Occipital lobe (tissue), 2 donors: ENCODE data around the gene KCNMB1. TPM values are rescaled to one million over a fixed set of nuclear protein-coding genes. Genes with fewer than 3 reads are reported as not detected.

Experiments
- DNase-seq: peaks from one replicate; lab custom pipeline; 2025; lab: John Stamatoyannopoulos, UW
- total RNA-seq: library from RNA; depleted of rRNA; stranded (reverse); fragments of >200 nt; gene quantifications from one replicate; pipeline ENCODE4 v1.2.3, GENCODE V29; 2014

The KCNMB1 gene
- total RNA-seq, 1 donor from 2014 or later: 0.16 TPM

DNA sequence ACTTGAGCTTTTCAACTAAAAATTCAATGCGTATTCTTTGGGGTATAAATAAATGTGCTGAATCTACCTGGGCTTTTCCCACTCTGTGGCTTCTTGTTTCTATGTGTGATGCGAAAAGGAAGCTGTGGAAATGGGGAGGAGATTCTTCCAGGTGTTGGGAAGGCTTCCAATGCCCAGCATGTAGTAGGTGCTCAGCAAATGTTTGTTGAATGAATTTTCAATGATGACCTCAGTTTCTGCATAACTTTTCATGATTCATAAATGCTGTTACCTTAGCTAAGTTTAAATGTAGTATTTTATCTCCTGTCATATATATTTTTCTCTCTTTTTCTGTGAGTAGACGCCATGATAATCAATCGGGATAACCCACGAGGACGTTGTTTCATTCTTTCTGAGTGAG lies 25.6 kb upstream of the KCNMB1 start:
- no peak for DNase-seq

DNA sequence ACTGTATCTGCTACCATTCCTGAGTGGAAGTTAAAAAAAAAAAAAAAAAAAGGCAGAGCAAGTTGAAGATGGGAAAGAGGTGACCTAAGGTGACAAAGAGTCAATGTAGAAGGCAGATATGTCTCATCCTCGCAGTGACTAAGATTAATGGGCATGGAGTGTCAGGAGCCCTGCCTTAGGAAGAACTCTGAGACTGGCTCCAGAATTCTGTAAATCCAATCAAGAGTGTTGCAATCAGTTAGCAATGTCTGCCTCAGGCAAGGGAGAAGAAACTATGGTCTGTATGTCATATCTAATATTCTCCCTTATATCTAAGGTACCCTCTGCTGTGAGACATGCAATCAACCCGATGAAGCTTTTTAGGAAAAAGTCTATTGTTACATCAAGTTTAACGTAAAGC lies 24.7 kb upstream of the KCNMB1 start:
- DNase-seq: no peak

DNA sequence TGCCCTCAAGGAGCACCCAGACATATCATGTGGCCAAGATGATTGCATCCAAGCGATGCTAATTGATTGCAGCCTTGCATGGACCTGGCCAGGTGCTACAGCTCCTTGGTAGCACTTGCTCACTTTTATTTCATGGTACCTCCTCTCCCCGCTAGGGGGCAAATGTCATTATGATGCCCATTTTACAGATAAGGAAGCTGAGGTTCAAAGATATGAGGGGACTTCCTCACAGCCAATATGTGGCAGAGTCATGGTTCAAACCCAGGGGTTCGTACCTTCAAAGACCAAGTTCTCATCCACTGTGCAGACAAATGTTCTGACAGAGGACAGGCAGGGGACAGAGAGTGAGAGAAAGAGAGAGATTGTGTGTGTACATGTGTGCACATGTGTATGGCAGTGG lies 21.9 kb upstream of the KCNMB1 start:
- no peak for DNase-seq

DNA sequence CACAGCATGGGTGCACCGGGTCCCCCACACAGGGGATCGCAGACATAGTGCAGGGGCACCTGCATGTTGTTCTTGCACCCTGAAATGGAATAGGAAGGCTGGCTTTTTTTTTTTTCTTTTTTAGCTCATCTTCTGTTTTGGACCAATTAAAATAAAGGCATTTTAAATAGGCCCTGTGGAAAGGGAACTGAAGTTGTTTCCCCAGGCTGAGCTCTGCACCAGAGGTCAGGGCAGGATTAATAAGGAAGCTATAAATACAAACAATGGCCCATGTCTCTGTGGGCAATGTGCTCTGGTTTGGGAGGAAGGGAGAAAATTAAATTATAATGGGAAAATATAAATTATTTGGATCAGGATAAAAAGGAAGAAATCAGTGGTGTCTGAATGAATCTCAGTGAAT lies 21.2 kb upstream of the KCNMB1 start:
- DNase-seq: no peak

DNA sequence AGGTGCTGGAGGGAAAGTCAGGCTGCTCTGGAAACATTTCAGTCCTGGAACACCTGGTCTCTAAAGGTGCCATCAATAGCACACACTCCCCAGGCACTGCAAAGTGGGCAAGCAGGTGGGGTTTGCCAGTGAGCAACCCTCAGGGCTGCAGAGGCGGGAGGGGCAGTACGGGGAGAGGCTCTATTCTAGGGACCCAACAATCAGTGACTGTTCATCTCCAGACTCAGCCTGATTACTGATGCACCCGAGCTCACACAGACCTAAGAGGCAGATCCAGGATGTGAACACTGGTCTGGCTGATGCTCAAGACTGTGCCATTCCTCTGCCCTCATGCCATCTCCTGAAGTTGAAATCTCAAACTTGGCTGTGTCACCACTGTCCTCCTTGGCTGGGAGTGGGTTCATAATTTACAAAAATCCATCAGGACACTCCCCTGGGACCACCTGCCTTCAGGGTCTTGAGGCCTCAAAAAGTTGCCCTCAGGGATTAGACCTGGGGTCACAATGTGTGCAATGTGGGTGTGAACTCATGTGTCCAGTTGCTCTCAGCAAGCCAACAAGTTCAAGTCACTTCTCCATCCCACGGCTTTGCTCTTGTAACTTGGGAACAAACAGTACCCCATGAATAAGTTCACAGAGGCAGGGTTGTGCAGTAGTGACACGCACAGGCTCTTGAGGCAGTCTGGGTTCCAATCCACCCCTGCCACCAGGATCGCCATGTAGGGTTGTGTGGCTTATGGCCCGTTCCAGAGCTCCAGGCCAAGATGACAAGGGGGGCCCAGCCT lies 19.9 kb upstream of the KCNMB1 start:
- no peak for DNase-seq

DNA sequence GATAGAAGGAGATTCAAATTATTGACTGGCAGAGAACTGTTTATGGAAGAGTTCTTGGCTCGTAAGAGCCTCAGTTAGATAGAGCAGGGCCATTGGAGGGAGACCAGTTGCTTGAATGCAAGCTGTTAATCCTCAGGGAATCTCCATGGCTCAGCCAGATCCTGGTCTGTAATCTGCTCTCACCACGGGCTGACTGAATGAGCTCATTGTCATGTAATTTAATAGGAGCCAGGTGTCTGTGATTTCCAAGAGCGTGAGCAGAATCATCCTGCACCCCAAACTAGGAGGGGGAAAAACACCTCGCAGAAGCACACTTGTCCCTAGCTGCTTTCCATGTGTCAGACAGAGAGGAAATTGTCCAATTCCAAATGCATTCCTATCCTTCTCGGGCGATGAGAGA lies 19.1 kb upstream of the KCNMB1 start:
- no peak for DNase-seq

DNA sequence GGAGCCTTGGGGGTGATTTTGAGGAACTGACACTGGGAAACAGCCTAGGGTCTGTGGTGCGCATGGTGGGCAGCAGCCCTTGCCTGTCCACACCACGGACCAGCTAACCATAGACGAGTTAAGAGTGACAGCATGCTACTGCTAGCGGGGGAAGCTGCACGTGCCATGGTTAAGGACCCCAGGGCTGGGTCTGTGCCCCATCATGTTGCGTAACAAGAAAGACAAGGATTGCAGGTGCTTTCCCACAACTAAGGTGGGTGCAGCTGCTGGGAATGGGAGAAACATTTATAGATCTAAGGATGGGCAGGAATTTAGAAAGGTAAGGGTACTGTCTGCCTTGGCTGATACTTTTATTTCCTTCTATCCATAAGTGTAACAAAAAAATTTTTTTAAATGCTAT lies 17.9 kb upstream of the KCNMB1 start:
- DNase-seq: no peak

DNA sequence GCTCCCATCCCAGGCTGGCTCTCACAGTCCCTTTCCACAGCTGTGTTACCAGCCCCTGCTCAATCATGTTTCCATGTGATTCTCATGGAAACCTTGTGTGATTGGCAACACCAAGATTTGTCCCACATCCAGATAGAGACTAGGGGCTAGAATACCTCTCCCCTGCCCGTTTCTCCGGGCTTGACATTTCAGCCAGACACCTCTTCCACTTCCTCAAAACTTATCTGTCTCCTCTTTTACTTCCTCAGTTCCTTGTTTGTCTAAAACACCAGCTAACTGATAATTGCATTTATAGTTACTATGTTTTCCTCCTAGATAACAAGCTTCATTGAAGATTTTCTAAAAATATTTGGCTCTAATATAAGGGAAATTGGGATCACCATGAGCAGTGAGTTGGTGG lies 16.6 kb upstream of the KCNMB1 start:
- DNase-seq: no peak

DNA sequence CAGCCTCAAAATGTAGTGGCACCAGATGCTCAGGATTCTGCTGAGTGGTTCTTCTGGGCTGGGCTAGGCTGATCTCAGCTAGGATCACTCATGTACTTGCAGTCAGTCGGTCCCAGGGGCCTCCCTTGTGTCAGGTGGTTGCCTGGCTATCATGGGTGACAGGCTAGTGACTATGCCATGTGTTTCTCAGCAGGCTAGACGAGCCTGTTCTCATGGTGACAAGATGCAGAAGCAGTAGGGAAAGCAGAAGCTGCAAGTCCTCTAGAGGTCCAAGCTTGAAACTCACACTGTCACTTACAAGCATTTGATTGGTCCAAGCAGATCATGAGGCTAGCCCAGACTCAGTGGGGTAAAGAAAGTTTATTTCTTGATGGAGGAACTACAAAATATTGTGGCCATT lies 15.2 kb upstream of the KCNMB1 start:
- DNase-seq: no peak

DNA sequence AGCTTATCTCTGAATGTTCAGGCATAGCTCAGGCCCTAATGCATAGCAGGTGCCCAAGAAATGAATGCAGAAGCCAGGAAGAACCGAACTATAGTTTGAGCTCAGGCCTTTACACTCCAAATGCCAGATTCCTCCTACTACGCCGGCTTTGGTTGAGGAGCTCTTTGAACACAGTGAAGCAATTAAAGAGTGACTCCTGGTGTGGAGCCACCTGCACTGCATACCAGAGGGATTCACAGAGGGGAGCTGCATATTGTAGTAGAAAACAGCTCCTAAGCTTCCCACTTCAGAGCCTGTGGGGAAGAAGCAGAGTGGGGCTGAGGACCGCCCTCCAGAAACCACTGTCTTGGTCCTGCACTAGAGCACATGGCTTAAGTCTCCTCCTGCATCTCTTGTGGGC lies 14.5 kb upstream of the KCNMB1 start:
- no peak for DNase-seq

DNA sequence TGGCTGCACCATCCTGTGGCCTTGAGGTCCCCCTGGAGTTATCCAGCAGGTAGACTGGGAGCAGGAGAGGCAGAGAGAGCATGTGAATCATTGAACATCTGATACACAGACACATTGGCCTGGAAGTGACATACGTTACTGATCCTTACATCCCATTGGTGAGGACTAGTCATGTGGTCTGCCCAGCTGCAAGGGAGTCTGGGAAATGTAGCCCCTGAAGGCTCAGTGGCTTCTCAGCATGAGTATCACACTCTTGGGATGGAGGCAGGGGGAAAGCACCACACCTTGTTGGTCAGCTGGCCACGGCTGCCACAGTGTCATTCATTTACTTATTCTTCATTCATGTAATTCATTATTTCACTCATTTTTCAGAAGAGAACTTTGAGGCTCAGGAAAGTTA lies 13.3 kb upstream of the KCNMB1 start:
- no peak for DNase-seq

DNA sequence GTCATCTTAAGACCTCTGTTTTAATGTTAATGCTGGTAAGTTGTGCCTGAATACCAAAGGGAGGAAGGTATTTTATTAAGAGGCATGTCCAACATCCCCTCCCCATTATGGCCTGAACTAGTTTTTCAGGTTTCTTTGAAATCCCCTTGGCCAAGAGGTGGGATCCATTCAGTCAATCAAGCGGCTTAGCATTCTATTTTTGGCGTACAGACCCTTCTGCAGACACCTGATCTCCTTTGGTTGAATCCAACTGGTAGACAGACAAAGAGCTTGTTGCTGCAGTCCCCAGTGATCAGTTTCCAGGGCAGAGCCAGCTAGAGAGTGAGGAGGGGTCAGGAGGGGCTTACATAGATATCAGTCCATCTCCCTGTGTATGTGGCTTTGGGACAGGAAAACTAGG lies 7.9 kb upstream of the KCNMB1 start:
- no peak for DNase-seq

DNA sequence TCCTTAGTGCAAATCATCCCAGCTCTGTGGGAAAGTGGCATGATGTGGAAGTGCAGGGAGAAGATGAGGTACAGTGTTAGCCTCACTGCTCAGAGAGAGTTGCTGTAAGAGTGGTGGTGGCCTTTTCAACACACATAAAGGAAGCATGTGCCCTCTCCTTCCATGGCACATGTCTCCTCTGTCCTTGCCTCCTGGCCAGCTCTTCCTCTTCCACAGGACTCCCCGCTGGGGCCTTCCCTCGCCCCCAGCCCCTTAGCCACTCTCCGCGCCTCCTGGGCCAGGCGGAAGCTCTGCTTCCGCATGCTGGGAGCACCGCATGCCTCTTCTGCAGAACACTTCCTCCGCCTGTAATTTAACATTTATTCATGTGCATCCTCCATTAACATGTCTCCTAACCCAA lies 4.8 kb upstream of the KCNMB1 start:
- DNase-seq: no peak

DNA sequence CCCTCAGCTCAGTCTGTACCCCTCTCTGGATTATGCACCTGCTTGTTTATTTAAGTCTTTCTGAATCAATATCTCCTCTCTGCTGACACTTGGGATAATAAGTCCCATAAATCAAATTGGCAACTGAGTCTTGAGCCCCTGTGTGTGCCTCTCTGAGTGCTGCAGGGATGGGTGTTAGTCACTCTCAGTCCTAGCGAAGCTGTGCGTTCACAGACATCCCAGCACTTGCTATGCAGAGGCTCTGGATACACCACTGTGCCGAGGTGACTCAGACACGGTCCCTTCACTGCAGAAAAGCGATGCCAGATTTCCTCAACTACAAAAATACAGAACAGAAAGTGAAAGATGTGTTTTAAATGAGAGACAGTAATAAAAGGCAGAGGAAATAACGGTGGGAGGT lies 4.1 kb upstream of the KCNMB1 start:
- DNase-seq: no peak

DNA sequence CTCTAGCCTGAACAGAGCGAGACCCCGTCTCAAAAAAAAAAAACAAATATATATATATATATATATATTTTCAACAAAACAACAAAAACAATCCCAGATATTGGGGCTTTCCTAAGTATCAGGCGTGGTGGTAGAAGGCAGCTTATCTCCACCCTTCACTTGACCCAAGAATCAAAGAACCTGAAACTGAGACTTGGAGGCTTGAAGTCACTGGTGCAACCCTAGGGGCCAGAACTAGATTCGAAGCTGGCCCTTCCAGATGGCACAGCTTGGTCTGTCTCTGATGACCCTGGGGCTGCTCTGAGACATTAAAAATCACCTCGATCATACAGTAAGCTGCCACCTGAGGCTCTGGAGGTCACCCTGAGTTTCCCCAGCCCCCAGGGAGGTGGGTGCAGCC lies 1.3 kb upstream of the KCNMB1 start:
- no peak for DNase-seq

DNA sequence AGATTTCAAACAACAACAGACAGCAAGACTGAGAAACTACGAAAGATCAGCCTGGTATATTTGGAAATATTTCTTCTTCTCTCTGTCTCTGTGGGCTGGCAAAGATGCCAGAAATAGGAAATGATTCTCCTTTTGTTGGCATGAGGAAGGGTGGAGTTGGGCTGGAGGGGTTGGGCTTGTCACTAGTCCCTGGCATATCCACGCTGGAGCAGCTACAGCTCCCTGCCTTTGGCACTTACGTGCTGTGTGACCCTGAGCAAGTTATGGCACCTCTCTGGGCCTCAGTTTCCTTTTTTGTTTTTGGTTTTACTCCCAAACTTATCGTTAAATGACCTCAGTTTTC lies 354 bp upstream of the KCNMB1 start:
- DNase-seq: no peak

DNA sequence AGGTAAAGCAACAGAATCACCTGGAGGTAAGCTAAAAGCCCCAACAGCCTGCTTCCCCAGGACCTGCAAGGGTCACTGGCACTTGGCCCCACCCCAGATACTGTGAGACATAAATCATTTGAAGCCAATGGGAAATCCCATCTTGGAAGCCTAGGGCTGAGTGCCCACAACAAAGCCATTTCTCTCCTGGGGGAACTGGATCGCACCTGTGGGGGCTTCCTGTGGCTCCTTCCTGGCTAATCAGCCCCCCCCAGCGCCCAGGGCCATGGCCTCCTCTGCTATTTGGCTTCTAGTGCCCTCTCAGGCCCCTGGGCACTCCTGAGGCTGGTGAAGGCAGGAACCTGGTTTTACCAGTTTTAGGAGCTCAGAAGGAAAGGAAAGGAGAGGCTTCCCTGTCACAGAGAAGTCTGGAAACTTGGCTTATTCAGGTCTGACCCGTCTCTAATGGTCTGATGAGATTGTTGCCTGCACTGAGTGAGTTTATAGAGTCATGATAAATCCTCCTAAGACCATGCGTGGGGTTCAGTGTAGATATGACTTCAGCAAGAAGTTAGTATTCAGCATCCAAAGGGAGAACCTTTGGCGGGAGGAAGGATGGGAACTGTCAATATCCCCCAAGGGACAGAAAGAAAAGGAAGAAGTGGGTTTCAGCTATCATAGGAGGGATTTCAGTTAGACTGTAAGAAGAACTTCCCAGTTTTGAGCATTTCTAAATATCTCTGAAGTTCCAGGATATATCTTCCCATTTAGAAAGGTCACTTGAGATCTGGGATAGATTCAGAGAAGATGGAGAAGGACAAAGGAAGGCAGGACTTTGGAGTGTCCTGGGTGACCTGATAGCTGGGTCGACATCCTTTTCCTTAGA lies 1.2 kb downstream of the KCNMB1 start:
- DNase-seq: no peak

DNA sequence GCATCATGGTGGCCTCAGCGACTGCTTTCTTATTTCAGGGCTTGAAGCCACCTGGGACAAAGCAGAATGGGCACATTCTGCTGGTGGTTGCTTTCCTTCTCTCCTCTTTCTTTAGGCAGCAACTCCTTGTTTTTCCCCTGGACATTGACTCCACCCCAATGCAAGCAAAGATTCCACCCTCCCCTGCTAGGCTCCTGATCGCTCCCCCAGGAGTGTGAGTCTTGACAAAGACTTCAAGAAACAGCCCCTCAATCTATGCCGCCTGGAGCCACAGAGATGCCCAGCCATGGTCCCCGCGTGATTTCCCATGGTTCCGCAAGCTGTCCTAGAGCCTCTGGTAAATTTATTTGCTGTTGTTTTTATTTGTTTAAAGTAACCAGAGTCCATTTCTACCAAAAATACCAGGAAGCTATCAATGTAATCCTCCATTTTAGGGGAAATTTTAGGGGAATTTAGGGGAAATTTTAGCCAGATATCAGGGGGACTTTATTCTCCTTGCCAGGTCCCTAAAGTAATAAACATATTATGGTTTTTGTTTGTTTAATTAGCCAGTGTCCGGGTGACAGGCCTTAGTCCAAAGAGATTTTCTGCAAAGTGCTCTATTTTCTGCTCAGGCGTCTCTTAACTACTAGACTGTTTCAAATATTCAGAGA lies 2.3 kb downstream of the KCNMB1 start:
- DNase-seq: no peak

DNA sequence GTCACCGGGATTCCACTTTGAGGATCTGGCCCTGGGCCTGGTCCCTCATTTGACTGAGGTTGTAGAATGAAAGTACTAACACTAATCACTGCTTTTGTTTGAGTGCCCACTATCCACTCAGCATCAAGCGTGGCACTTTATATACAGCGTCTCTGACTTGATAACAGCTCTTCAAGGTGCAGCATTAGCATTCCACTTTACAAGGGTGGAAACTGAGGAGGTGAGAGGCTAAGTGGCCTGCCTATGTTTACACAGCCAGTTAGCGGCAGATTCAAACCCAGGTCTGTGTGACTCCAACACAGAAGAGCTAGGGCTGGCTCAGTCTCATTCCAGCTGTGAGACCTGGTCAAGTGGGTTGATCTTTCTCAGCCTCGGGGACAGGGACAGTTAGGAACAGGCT lies 5.9 kb downstream of the KCNMB1 start:
- DNase-seq: no peak

DNA sequence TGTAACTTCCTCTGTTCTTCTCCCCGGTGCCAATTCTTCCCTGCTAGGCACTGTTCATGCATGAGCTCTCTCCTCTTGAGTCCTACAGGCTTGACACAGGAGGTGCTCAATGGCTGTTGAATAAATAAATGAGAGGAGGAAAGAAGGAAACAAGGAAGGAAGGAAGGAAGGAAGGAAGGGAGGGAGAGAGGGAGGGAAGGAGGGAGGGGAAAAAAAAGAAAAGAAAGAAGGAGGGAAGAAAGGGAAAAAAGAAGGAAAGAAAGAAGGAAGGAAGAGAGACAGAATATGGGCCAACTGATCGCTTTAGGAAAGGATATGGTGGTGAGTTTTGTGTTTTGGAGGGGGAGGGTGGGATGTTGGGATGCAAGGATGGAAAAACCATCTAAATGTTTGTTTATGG lies 6.4 kb downstream of the KCNMB1 start:
- DNase-seq: no peak

DNA sequence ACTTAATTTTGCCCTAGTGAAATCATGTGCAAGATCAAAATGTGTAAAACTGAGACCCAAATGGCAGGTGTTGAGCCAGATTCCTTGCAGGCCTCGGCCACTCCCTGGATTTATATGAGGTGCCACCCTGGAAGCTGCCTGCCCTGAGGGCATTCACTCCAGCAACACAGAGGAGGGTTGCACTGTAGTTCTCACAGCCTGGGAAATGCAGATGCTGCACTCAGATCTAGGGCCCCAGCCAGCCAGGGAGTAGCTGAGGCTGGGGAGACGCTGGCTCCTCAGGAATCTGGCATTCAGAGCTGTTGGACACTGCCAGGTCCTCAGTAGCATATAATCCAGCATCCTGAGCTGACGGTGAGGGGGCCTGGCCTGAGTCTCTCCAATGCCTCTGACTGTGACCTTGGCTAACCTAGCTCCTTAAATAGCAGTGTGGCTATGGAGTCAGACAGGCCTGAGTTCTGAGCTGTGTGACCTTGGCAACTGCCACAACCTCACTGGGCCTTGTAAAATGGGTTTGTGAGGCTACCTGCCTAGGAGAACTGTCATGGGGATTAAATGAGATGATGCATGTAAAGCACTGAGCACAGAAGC lies 8.7 kb downstream of the KCNMB1 start:
- no peak for DNase-seq

DNA sequence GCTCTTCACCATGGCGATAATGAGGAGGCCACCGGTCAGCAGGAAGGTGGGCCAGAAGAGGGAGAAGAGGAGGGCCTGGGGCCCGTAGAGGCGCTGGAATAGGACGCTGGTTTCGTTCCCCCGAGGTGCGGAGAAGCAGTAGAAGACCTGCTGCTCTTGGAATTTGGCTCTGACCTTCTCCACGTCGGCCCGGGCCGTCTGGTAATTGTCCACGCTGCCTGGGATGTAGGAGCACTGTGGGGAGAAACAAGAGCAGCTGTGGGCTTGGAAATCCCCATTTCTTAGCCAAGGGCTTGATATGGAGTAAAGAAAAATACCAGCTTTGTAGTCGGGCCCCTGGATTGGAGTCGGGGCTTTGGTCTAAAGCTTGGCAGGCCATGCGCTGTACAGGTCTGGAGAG lies 10.4 kb downstream of the KCNMB1 start:
- DNase-seq: no peak
